ENCODE data around the gene BHLHE41.

GRCh38 chr12:26131936-26132335 lies 7.1 kb upstream of the BHLHE41 start:
- TF ChIP-seq, protein P1, sequence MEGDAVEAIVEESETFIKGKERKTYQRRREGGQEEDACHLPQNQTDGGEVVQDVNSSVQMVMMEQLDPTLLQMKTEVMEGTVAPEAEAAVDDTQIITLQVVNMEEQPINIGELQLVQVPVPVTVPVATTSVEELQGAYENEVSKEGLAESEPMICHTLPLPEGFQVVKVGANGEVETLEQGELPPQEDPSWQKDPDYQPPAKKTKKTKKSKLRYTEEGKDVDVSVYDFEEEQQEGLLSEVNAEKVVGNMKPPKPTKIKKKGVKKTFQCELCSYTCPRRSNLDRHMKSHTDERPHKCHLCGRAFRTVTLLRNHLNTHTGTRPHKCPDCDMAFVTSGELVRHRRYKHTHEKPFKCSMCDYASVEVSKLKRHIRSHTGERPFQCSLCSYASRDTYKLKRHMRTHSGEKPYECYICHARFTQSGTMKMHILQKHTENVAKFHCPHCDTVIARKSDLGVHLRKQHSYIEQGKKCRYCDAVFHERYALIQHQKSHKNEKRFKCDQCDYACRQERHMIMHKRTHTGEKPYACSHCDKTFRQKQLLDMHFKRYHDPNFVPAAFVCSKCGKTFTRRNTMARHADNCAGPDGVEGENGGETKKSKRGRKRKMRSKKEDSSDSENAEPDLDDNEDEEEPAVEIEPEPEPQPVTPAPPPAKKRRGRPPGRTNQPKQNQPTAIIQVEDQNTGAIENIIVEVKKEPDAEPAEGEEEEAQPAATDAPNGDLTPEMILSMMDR (IDR thresholded peaks at IDR 0.05): no peak
- TF ChIP-seq POLR2A (IDR thresholded peaks at IDR 0.05): no peak

Data from upper lobe of left lung (tissue), 4 donors.